Anterior cingulate cortex (tissue), 58 donors: ENCODE data around the gene THRB.
"Not testable (repeated sequence)": the region's sequence is repeated elsewhere in the genome, so short reads cannot be mapped to it uniquely, and the experiment has no call there.

Experiments used
- DNase-seq, 58 donors: peaks; one replicate each; lab custom pipeline; 2025; lab: John Stamatoyannopoulos, UW

THRB gene

DNA sequence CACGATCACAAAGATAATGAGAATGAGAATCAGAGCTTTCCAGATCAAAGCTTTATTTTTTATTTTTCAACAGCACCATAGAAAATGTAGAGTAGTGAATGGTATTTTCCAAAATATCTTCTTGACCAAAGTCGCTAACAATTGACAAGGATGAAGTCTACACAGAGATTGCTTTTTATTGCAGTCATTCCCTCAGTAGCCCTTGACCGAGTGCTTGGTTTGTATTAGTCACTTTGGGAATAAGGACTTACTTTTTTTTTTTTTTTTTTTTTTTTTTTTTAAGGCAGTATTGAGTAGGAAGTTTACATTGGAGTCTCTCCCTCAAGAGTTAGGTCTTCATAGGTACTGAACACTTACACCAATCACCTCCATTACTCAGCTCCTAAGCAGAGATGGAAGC is 39.8 kb downstream of the THRB start:
- no peak for DNase-seq

DNA sequence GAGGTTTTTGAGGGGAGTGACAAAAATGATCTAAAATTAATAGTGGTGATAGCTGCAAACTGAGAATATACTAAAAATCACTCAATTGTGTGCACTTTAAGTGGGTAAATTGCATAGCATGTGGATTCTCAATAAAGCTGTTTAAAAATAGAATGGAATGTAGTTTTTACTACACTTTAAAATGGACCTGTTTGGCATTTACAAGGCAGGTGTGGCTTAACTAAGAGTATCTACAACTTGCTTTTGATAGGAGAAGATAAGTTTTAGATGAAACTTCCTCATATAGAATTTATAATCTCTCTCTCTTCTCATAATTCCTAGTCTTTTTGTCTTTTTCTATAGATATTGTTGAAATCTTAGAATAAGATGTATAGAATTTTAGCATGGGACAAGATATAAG is 40.3 kb downstream of the THRB start:
- no peak for DNase-seq

DNA sequence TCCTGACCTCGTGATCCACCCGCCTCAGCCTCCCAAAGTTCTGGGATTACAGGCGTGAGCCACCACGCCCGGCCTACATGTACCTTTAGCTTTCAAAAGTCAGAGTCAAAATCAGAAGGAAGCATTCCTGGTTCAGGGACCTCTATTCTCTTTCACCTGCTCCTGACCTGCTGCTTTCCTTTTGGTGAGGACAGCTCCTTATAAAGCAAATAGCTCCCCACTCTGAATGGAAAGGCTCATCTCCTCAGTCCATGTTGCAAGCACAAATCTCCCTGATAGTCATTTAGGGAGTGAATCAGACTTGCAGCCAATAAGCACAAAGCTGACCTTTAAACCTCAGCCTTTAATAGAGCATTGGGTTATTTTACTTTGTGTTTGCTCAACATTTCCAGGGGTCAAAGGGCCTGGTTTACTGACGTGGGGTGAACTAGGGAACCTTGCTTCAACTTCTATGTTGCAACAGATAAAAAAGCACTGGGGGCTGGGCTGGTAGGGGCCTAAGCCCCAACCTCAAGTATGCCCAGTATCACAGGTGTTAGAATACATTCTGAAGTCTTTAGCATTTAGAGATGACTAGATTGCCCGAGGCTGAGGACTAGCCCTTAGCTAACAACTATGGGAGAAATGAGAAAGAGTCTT is 43.1 kb downstream of the THRB start:
- no peak for DNase-seq

DNA sequence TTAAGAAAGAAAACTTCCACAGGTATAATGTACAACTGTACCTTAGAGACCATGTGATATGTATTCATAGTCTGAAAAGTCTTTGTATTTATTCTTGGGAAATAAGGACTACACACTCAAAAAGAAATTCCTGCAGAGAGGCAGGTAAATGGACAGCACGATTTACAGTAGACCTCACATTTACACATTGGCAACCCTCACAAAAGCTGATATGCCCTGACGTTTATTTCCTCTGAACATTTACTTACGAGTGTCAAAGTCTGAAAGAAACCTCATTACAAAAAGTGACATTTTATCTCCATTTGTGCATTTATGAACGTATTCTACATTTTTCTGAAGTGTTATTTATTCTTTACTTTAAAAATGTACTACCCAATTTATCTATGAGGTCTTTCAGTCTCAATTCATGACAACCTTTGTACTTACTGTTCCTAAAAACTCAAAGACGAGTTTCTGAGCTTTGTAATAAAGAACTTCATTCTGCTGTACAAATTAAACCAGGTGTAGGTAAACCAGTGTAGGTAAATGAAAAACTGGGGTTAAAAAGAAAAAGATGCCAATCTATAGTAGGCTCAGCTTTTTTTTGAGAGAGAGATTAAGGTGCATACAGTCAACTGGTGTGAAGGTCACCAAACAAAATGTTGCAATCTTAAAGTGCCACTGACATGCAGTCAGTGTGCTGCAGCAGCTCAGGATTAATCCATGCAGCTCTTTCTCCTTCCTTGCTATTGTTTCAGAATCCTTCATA is 44.3 kb downstream of the THRB start:
- no peak for DNase-seq

DNA sequence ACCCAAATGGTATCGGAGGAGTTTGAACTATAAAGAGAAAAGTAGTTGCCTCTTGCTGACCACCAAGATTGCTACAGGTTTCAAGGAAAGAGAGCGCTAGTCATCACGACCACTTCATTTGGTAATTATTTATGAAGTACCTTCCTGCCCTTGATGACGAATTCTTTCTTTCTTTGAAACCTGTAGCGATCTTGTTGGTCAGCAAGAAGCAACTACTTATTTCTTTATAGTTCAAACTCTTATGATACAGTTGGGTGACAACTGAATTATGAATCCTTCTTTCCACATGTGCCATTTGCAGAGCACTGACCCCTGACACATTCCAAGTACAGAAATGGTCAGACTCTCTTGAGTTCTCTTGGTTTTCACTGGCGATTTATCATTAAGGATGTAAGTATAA is 46.8 kb downstream of the THRB start:
- no peak for DNase-seq

DNA sequence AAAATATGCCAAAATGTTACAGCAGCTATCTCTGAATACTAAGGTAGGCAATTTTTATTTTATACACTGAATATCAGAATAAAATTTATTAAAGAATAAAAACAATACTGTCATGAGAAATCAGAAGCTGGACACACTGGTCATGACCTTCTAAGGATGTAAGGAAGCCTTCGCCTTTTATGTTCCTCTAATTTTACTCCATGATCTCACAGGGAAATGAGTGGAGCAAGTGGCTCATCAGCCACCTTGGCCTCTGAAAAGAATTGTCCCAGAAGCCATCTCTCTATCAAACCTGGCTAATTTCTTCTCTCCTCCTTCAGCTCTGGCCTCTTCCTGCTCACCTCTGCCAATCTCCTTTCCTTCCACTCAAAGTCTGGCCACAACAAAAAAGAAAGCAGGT is 48.6 kb downstream of the THRB start:
- DNase-seq: no peak

DNA sequence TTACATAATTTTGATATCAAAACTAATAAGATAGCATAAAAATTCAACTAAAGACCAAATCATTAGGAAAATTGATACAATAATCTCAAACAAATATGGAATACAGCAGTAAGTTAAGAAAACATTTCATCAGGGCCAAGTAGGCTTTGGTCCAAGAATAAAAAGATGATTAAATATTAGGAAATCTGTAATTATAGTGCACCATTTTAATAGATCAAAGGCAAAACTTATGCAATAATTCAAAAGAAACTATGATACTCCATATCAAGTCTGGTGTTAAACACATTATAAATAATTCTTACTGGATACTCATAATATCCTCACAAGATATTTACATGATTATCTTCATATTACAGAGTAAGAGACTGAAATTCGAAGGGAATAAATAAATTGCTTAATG is 51.2 kb downstream of the THRB start:
- DNase-seq: no peak

DNA sequence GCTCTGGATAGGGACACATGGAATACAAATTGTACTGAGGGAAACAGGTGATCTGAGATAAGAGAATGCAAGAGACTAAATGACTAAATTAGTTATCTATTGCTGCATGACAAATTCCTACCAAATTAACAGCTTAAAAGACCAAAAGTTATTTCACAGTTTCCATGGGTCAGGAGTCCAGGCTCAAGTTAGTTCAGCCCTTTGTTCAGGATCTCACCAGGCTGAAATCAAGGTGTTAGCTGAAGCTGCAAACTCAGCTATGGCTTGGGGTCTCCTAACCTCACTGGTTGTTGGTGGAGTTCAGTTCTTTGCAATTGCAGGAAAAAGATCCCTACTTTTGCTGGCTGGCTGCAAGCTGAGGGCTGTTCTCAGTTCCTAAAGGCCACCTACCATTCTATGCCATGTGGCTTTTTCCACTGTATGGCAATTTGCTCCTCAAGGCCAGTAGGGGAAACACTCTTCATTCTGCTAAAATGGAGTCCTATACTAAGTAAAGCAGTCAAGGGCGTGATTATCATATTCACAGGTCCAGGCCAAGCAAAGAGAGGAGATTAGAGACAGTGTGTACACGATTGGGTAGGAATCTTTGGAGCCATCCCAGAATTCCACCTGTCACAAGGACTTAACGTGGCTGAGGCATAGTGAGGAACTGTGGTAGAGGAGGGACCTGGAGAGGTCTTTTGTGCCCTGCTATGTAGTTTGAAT is 53.7 kb downstream of the THRB start:
- no peak for DNase-seq

DNA sequence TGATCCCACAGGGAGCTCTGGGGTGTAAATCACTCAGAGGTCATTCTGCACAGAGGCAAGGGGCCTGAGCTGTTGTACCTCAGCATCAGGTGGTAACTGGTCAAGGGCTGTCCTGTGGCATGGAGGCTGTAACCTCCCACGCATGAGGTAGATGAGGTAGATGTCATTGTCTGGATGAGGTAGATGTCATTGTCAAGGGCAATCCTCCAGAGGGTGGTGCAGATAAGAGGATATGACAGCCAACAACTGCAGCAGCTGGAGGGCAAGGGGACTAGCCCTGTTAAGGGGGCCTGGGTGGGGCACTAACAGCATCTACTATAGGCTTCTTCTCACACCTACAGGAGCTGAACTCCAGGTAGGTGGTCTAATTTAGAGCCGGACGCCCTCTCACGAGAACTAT is 55.6 kb downstream of the THRB start:
- no peak for DNase-seq

DNA sequence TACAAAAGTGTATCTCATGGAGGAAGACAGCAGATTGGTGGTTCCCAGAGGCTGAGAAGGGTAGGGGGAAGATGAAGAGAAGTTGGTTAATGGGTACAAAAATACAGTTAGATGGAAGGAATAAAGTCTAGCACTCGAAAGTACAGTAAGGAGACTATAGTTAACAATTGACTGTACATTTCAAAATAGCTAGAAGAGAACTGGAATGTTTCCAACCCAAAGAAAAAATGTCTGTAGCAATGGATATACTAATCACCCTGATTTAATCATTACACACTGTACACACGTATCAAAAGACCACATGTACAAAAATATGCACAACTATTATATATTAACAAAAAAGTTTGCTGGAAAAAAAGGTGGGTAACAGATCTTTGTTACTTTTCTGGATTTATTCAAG is 57.3 kb downstream of the THRB start:
- DNase-seq: no peak

DNA sequence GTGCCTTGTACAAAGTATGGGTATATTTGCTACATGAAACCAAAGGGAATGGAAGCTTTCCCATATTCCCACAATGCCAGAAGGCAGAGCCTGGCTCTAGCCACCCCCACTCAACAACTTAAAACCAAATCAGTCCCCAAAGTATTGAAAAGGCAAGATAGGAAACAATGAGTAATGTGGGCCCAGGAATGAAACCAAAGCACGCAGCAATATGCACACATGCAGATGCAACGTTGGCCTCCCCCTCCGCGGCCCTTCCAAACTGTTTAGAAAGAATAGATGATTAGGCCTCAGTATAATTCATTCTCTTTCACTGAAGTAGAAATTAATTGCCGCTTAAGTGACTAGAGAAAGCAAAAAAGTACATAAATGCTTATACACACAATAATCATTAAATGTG is 59.1 kb downstream of the THRB start:
- peak in 2 of 58 donors; percentile 4 to 8 for DNase-seq

DNA sequence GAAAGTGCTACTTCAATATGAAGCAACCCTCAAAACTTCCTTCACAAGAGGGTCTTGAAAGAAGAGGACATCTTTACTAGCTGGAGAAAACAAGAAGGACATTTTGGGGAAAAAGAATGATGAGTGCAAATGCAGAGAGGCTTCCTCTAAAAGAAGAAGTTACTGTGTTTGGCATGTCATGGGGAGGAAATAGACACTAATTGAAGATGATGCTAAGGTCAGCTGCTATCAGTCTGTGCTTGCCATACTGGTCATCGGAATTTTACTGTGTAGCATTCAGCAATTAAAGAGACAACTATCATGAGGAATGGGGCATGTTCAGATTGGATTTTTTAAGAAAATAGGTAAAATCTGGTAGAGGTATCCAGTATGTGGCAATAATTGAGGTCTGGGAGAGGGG is 60.0 kb downstream of the THRB start:
- no peak for DNase-seq

DNA sequence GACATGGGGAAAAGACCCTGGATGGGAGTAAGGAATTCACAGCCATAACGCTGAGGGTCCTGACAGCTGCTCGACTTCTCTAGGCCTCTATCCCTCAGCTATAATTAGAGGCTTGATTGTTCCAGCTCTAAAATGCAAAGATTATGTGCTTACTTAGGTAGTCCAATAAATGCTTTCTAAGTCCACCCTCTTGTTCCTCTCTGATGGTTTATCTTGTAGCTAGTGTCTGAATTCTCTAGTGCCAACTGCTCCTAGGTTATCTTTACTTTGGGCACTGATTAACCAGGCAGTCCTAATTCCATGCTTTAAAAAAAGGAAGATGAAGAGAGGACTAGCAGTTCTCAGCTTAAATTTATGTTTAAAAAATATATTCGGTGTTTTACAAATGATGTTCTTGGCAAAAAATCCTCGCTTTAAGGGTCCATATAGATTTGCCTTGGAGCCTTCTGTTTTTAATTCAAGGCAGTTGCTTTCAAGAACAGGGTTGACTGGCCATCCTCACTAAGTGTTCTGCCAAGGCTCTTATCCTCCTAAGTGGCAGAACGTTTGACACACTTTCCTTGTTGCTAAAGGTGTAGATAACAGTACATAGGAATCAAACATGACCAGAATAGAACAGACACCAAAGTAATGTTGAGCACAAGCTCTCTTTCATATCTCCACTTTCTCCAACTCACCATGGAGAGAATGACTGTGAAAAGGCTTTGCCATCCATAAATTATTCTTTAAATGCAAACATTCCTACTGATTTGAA is 60.6 kb downstream of the THRB start:
- DNase-seq: peak in 1 of 58 donors; percentile 38

DNA sequence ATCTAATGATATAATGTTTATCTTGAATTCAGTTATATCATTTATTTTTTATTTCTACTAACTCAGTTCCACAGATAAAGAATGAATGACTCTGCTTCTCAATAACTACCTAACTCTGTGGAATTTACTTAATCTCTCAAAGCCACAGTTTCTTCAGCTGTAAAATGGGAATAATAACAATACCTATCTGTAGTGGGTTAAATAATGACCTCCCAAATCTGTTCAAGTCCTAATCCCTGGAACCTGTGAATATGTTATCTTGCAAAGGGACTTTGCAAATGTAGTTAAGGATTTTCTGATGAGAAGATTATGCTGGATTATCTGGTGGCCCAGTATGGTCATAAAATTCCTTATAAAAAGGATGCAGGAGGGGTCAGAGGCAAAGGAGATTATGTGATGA is 61.7 kb downstream of the THRB start:
- DNase-seq: no peak

DNA sequence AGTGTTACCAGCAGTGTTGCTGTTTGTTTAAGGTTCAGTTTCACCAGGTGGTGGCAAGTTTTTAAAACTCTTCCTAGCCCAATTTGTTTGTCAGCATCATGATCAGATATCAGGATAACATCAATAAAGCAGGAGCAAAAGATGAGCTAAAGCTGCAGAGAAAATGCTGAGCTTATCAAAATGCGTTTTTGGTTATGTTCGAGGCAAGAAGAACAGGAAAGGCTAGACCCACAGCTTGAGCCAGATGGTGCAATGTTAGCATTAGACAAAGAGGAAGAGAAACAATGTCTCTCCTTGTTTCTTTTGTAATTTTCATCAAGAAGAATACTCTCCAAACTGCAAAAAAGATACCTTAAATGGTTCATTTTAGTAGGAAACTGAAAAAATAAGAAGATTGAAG is 66.2 kb downstream of the THRB start:
- DNase-seq: no peak

DNA sequence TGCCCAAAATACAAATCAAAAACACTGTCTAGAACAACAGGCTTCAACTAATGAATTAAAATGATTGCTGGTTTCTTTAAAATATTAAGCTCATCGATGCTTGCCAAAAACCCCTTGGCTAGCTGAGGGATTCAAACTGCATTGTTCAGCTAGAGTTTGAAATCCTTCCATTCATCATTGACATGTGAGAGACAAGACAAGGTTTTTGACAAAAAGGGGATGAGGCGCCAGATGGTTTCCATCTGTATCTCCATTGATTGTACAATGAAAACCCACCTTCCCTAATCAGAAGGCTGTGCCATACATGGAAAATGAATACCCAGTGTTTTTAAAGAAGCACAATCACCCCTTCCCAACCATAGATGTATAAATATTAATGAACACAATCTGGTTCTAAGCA is 67.8 kb downstream of the THRB start:
- DNase-seq: no peak

DNA sequence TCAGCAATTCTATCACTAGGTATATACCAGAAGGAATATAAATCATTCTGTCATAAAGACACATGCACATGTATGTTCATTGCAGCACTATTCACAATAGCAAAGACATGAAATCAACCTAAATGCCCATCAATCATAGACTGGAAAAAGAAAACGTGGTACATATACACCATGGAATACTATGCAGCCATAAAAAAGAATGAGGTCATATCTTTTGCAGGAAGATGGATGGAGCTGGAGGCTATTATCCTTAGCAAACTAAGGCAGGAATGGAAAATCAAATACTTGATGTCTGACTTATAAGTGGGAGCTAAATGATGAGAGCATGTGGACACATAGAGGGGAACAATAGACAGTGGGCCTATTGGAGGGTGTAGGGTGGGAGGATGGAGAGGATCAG is 73.8 kb downstream of the THRB start:
- not testable (repeated sequence) for DNase-seq

DNA sequence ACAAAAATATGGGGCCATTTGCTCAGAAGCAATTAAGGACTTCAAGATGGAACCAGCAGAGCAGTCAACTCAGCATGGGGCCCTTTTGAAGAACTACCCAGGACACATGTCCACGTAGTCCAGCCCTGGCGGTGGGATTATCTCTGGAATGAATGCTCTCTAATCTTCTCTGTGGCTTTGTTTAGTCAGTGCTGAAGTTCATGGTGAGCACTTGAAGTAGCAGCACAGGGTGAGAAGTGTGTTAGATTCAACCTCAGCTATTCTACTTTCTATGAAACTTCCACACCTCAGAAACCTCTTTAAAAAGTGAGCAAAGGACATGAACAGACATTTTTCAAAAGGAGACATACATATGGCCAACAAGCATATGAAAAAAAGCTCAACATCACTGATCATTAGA is 74.4 kb downstream of the THRB start:
- DNase-seq: no peak

DNA sequence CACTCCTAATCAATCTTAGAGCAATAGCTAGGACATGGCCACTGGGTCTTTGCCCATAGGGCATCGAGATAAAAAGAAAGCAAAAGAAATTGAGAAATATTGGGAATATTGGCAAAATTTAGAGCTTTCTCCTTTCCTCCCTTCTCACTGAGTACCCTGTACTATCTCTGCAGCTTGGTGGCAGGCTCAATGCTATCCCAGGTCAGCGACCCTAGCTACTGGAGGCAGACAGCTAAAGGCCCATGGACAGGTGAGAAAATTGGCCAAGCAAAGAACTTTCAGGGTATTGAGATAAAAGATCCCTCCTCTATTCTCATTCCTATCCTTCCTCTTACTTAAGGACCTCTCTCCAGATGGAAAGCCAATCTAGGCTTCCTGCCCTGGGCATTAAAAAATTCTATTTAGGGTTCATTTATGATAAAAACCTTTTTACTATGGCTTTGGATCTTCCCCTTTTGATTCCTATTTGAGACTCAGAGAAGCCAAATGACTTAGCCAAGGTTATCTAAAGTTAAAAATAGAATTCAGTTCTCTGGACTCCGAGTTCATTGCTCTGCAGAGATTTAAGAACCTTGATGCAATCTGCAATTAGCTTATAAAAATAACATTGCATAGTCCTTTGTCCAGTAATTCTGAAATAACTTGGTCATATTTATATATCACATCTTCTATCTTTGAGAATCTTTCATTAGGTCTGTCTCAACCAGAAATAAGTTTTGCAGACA is 75.4 kb downstream of the THRB start:
- no peak for DNase-seq

DNA sequence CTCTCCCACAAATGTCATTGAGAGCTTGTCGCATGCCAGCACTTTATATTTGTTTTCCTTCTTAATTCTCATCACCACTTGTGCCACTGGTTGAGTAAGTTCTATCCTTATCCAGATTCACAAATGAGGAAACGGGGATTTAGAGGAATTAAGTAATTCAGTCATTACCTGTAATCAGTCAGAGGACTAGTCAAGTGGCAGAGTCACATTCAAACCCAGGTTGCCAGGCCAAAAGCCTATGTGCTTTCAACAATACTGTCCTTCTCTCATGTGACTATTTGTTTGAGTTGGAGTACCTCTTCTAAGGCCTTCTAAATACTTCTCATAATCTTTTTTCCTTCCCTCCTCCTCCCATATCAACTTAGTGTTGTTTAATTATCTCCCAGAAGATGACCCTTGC is 76.9 kb downstream of the THRB start:
- DNase-seq: no peak

DNA sequence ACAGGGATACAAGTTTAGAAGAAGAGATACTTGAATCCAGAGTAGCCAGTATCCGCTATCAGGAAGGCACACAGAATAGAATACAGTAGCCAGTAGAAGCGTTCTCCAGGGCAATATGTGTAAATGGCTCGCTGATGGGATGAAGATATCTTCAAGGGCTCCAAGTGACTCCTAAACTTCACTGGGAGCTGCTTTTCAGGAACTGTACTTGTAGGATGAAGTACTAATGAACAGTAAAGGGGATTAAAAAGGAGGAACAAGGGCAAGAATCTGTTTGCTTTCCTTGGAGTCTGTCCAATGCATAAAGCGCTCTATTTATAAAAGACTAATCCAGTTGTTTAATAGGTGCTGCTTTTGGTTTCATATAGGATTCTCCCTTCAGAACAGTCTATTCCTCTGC is 78.4 kb downstream of the THRB start:
- no peak for DNase-seq
